Amniotic stem cell (primary cell): ENCODE results near the gene SMARCAL1.

Source experiments
- DNase-seq: peaks from one replicate; lab custom pipeline; 2025; lab: John Stamatoyannopoulos, UW

SMARCAL1 gene

GRCh38 chr2:216428618-216429350, 16.5 kb downstream of the SMARCAL1 start:
- no peak for DNase-seq

GRCh38 chr2:216429428-216429827, 17.1 kb downstream of the SMARCAL1 start:
- DNase-seq: no peak

GRCh38 chr2:216430811-216431530, 18.7 kb downstream of the SMARCAL1 start:
- no peak for DNase-seq

GRCh38 chr2:216431531-216431856, 19.2 kb downstream of the SMARCAL1 start:
- DNase-seq: no peak

GRCh38 chr2:216436383-216436782, 24.1 kb downstream of the SMARCAL1 start:
- peak; percentile 17 for DNase-seq

GRCh38 chr2:216441308-216442010, 29.2 kb downstream of the SMARCAL1 start:
- no peak for DNase-seq

GRCh38 chr2:216445501-216445900, 33.2 kb downstream of the SMARCAL1 start:
- DNase-seq: no peak

GRCh38 chr2:216446343-216446742, 34.1 kb downstream of the SMARCAL1 start:
- no peak for DNase-seq

GRCh38 chr2:216447293-216447692, 35.0 kb downstream of the SMARCAL1 start:
- no peak for DNase-seq

- no peak for DNase-seq
These were observed 36.5 kb downstream of the SMARCAL1 start for GRCh38 chr2:216448829-216449228.

- DNase-seq: no peak
These were observed 38.1 kb downstream of the SMARCAL1 start for GRCh38 chr2:216450346-216450745.

- DNase-seq: no peak
These were observed 38.5 kb downstream of the SMARCAL1 start for GRCh38 chr2:216450784-216451183.

- DNase-seq: no peak
These were observed 41.8 kb downstream of the SMARCAL1 start for GRCh38 chr2:216453955-216454614.

GRCh38 chr2:216463148-216463547, 50.9 kb downstream of the SMARCAL1 start:
- DNase-seq: no peak

GRCh38 chr2:216464104-216464720, 51.9 kb downstream of the SMARCAL1 start:
- DNase-seq: no peak

- DNase-seq: no peak
These were observed 53.4 kb downstream of the SMARCAL1 start for GRCh38 chr2:216465579-216466195.

- no peak for DNase-seq
These were observed 55.6 kb downstream of the SMARCAL1 start for GRCh38 chr2:216467845-216468244.

- DNase-seq: no peak
These were observed 57.4 kb downstream of the SMARCAL1 start for GRCh38 chr2:216469661-216470060.

- DNase-seq: no peak
These were observed 60.9 kb downstream of the SMARCAL1 start for GRCh38 chr2:216473187-216473586.

GRCh38 chr2:216474925-216475670, 62.8 kb downstream of the SMARCAL1 start:
- DNase-seq: no peak

GRCh38 chr2:216475767-216476166, 63.5 kb downstream of the SMARCAL1 start:
- DNase-seq: no peak
